ENCODE data around the gene NAPA.

- TF ChIP-seq CTCF (IDR thresholded peaks at IDR 0.05; ENCODE audit: low read depth, low read length, poor library complexity, severe bottlenecking) (no peak), EZH2phosphoT487 (IDR thresholded peaks at IDR 0.05; ENCODE audit: borderline replicate concordance, low read length) (no peak)
Measured at GRCh38 chr19:47492571-47493377, 22.1 kb downstream of the NAPA start.

Data from DOHH2 (cell line).